RWPE1 (cell line): ENCODE data around the gene DET1.
A peak's percentile ranks its signal among the peaks of the same experiment; 100 is the strongest.
"Not testable (repeated sequence)": the region's sequence is repeated elsewhere in the genome, so short reads cannot be mapped to it uniquely, and the experiment has no call there.

ENCODE experiments used
- CTCF ChIA-PET: fragments of 350-600 bp; sonication (Branson Sonifier 250); formaldehyde crosslinking; extraction: SDS; loops from one replicate; lab custom pipeline; 2021; lab: Yijun Ruan, JAX
- POLR2A ChIA-PET: fragments of 400-600 bp; formaldehyde crosslinking; extraction: SDS; loops from one replicate; lab custom pipeline; 2020; ENCODE audit warnings: antibody characterized with exemption; ENCODE audit not compliant: low non-redundant PET; lab: Yijun Ruan, JAX
- DNase-seq: peaks from one replicate; pipeline ENCODE4 v3.0.0; 2012; ENCODE audit warnings: low spot score
- H3K27ac ChIP-seq: fragments of 450-650 bp; 2 replicates; pipeline ENCODE4 v1.5.1; 2017
- TF ChIP-seq, protein P1 (sequence below): fragments of 450-650 bp; conservative IDR thresholded peaks from 2 replicates; pipeline ENCODE4 v1.5.1; 2017; ENCODE audit warnings: low read depth, mild to moderate bottlenecking

The DET1 gene

DNA sequence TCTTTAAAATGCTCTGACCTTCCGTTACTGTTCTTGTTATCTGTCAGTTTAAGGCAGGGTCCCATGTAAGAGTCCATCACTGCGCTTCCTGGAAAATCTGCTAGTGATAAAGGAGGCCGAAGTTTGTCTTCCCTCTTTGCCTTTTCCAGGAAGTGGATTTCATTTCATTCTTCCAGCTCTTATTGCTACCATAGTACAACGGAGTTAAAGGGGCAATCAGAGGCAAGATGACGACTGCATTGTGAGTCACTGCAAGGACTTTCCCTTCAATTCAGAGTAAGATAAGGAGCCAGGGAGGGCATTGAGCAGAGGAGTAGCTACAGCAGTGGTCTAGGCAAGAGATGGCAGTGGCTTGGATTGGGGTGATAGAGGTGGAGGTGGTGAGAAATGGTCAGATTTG lies 17.2 kb upstream of the DET1 start:
- ChIA-PET CTCF (interaction anchor here (0.5 kb wide), 1 partner anchor 12 kb away, joined by 3 read pairs; no protein-coding TSS in a partner anchor), POLR2A (no interaction called here)
- TF ChIP-seq, protein P1, sequence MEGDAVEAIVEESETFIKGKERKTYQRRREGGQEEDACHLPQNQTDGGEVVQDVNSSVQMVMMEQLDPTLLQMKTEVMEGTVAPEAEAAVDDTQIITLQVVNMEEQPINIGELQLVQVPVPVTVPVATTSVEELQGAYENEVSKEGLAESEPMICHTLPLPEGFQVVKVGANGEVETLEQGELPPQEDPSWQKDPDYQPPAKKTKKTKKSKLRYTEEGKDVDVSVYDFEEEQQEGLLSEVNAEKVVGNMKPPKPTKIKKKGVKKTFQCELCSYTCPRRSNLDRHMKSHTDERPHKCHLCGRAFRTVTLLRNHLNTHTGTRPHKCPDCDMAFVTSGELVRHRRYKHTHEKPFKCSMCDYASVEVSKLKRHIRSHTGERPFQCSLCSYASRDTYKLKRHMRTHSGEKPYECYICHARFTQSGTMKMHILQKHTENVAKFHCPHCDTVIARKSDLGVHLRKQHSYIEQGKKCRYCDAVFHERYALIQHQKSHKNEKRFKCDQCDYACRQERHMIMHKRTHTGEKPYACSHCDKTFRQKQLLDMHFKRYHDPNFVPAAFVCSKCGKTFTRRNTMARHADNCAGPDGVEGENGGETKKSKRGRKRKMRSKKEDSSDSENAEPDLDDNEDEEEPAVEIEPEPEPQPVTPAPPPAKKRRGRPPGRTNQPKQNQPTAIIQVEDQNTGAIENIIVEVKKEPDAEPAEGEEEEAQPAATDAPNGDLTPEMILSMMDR: no peak
- DNase-seq: no peak
- no peak overlapping the region for H3K27ac ChIP-seq

DNA sequence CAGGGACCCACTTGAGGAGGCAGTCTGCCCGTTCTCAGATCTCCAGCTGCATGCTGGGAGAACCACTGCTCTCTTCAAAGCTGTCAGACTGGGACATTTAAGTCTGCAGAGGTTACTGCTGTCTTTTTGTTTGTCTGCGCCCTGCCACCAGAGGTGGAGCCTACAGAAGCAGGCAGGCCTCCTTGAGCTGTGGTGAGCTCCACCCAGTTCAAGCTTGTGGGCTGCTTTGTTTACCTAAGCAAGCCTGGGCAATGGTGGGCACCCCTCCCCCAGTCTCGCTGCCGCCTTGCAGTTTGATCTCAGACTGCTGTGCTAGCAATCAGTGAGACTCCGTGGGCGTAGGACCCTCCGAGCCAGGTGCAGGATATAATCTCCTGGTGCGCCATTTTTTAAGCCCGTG lies 13.1 kb upstream of the DET1 start:
- CTCF ChIA-PET: interaction anchor here (0.6 kb wide), 1 partner anchor 142 kb away, joined by 4 read pairs; no protein-coding TSS in a partner anchor
- DNase-seq, POLR2A ChIA-PET, H3K27ac ChIP-seq: not testable (repeated sequence)

DNA sequence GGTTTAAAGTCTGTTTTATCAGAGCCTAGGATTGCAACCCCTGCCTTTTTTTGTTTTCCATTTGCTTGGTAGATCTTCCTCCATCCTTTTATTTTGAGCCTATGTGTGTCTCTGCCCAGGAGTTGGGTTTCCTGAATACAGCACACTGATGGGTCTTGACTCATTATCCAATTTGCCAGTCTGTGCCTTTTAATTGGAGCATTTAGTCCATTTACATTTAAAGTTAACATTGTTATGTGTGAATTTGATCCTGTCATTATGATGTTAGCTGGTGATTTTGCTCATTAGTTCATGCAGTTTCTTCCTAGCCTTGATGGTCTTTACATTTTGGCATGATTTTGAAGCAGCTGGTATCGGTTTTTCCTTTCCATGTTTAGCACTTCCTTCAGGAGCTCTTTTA lies 11.5 kb upstream of the DET1 start:
- DNase-seq, CTCF ChIA-PET, H3K27ac ChIP-seq, POLR2A ChIA-PET: not testable (repeated sequence)

DNA sequence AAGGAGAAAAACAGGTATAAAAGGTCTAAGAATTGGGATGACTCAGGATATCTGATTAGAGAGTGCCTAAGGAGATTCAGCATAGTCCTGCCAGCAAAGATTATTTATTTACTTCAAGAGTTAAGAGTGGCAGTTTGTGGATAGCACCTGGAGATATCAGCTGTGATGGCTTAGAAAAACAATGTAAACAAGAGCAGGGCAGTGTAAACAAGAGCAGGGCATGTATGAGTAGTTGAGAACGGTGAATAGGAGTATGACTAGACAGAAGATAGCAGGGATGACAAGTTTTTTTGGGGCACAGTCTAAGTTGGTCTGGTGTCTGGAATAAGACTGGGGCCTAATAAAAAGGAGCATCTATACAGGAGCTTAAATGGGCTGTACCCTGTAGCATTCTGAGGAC lies 1.5 kb upstream of the DET1 start:
- POLR2A ChIA-PET, DNase-seq, H3K27ac ChIP-seq: not testable (repeated sequence)
- CTCF ChIA-PET: interaction anchor here (0.7 kb wide), 1 partner anchor 172 kb away, joined by 3 read pairs; no protein-coding TSS in a partner anchor

DNA sequence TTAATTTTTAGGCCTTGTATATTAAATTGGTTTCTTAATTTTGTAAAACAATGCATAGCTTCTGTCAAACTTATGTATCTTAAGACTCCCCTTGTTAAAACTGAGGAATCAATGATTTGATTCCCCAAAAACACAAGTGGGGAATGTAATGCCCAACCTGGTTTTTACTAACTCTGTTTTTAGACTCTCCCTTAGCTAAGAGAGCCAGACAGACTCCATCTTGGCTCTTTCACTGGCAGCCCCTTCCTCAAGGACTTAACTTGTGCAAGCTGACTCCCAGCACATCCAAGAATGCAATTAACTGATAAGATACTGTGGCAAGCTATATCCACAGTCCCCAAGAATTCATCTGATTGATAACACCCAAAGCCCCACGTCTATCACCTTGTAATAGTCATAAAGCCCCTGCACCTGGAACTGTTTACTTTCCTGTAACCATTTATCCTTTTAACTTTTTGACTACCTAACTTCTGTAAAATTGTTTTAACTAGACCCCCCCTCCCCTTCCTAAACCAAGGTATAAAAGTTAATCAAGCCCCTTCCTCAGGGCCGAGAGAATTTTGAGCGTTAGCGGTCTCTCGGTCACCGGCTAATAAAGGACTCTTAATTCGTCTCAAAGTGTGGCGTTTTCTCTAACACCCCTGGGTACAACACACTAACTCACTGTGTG lies 768 bp downstream of the DET1 start:
- POLR2A ChIA-PET, DNase-seq, CTCF ChIA-PET: not testable (repeated sequence)
- H3K27ac ChIP-seq: peak overlapping the region; percentile 88

DNA sequence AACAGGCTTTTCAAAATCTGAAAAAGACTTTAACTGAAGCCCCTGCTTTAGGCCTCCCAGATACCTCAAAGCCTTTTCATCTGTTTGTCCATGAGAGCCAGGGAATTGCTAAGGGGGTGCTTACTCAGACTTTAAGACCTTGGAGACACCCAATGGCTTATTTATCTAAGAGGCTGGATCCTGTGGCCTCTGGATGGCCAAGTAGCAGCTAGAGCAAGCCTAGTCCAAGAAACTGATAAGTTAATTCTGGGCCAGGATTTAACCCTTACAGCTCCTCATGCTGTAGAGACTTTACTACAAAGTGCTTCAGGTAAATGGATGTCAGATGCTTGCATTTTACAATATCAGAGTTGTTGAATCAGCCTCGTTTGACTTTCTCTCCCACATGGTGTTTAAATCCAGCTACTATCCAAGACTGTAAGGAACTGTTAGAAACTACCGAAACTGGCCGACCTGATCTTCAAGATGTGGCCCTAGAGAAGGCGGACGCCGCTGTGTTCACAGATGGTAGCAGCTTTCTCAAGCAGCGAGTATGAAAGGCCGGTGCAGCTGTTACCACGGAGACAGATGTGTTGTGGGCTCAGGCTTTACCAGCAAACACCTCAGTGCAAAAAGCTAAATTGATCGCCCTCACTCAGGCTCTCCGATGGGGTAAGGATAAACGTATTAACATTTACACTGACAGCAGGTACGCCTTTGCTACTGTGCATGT lies 3.3 kb downstream of the DET1 start:
- ChIA-PET CTCF (no interaction called here), POLR2A (no interaction called here)
- TF ChIP-seq, protein P1: no peak
- DNase-seq: no peak
- H3K27ac ChIP-seq: no peak overlapping the region

DNA sequence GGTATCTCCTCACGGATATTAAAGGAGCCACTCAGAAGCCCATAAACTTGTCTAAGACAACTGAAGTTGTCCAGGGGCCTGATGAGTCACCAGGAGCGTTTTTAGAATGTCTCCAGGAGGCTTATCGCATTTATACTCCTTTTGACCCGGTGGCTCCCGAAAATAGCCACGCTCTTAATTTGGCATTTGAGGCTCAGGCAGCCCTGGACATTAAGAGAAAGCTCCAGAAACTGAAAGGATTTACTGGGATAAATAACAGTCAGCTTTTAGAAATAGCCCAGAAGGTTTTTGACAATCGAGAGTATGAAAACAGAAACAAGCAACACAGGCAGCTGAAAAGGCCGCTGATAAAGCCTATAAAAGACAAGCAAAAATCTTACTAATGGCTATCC lies 4.1 kb downstream of the DET1 start:
- TF ChIP-seq, protein P1: no peak
- POLR2A ChIA-PET: no interaction called here
- H3K27ac ChIP-seq: no peak overlapping the region
- CTCF ChIA-PET: no interaction called here
- no peak for DNase-seq

DNA sequence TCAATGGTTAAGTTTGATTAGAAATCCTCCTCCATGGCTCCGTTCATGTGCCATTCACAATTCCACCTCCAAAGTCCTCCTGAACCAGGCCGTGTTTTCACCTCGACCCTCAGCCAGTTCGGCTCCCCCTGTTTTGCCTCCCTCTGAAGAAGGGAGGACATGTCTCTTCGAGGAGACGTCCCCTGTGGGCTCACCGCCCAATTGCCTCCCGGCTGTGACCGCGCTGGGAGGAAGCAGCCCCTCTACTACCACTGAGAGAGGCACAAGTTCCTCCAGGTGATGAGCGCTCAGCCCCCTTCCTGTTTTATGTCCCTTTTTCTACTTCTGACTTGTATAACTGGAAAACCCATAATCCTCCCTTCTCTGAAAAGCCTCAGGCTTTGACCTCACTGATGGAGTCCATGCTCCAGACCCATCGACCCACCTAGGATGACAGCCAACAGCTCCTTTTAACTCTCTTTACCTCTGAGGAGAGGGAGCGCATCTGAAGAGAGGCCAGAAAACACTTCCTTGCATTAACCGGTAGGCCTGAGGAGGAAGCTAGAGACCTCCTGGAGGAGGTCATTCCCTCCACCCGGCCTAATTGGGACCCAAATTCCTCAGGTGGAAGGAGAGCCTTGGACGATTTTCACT lies 4.7 kb downstream of the DET1 start:
- TF ChIP-seq, protein P1: no peak
- ChIA-PET POLR2A (no interaction called here), CTCF (no interaction called here)
- no peak overlapping the region for H3K27ac ChIP-seq
- no peak for DNase-seq

DNA sequence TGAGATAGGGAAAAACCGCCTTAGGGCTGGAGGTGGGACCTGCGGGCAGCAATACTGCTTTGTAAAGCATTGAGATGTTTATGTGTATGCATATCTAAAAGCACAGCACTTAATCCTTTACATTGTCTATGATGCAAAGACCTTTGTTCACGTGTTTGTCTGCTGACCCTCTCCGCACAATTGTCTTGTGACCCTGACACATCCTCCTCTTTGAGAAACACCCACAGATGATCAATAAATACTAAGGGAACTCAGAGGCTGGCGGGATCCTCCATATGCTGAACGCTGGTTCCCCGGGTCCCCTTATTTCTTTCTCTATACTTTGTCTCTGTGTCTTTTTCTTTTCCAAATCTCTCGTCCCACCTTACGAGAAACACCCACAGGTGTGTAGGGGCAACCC lies 5.4 kb downstream of the DET1 start:
- POLR2A ChIA-PET, H3K27ac ChIP-seq, DNase-seq, CTCF ChIA-PET: not testable (repeated sequence)

DNA sequence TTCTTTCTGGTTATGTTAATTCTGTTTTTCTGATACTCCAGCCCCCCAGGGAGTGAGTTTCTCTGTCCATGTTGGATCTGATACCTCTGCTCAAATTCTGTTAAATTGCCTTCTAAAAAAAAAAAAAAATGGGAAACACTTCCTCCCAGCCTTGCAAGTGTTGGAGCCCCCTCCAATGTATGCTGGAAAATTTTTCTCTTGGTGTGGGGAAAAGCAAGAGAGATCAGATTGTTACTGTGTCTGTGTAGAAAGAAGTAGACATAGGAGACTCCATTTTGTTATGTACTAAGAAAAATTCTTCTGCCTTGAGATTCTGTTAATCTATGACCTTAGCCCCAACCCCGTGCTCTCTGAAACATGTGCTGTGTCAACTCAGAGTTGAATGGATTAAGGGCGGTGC lies 6.1 kb downstream of the DET1 start:
- CTCF ChIA-PET, POLR2A ChIA-PET, DNase-seq, H3K27ac ChIP-seq: not testable (repeated sequence)
